ENCODE measurements around the gene WSCD2.

DNA sequence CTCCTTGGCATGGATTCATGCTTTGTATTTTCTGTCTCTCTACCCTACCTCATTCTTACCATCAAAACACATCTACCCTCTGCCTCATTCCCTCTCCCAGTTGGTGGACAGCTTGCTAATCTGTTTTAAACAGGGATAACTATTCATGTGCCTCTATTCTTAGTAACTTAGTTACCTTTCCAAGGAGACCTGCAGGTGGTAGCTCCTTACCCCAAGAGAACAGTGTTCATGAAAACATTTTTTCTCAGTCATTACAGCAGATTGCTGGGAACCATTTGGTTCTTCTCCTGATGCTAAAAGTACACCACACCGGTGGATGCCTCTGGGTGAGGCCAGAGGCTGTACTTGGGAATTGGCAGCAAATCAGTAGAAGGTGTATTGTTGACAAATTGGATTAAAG, 137.0 kb downstream of the WSCD2 start:
- TF ChIP-seq, protein P1, sequence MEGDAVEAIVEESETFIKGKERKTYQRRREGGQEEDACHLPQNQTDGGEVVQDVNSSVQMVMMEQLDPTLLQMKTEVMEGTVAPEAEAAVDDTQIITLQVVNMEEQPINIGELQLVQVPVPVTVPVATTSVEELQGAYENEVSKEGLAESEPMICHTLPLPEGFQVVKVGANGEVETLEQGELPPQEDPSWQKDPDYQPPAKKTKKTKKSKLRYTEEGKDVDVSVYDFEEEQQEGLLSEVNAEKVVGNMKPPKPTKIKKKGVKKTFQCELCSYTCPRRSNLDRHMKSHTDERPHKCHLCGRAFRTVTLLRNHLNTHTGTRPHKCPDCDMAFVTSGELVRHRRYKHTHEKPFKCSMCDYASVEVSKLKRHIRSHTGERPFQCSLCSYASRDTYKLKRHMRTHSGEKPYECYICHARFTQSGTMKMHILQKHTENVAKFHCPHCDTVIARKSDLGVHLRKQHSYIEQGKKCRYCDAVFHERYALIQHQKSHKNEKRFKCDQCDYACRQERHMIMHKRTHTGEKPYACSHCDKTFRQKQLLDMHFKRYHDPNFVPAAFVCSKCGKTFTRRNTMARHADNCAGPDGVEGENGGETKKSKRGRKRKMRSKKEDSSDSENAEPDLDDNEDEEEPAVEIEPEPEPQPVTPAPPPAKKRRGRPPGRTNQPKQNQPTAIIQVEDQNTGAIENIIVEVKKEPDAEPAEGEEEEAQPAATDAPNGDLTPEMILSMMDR (IDR thresholded peaks at IDR 0.05): no peak
- no peak for TF ChIP-seq POLR2A (IDR thresholded peaks at IDR 0.05)

Measured in breast epithelium (tissue), 3 donors.